WTC11 (cell line): ENCODE data around the gene DRGX. TPM values are rescaled to one million over a fixed set of nuclear protein-coding genes. Genes with fewer than 3 reads are reported as not detected.

Experiments
- ATAC-seq: fragments of 200-7000 bp; cut with Tn5 transposase; 2 replicates; pipeline ENCODE4 v1.10.0; 2021; ENCODE audit warnings: mild to moderate bottlenecking, moderate library complexity
- CTCF ChIA-PET: fragments of 300-600 bp; sonication (Branson Sonifier 250); formaldehyde crosslinking; loops from one replicate; lab custom pipeline; 2021; ENCODE audit warnings: antibody characterized with exemption; lab: Charles Lee
- POLR2A ChIA-PET: fragments of 350-600 bp; sonication (Branson Sonifier 250); formaldehyde crosslinking; loops from one replicate; lab custom pipeline; 2021; ENCODE audit warnings: antibody characterized with exemption; lab: Charles Lee
- DNase-seq: peaks from one replicate; pipeline ENCODE4 v3.0.0; 2021; ENCODE audit warnings: low spot score
- H3K27ac Mint-ChIP-seq: 2 replicates; pipeline ENCODE4 v1.8.0; 2021; ENCODE audit warnings: mixed read lengths
- H3K27me3 Mint-ChIP-seq: 2 replicates; pipeline ENCODE4 v1.8.0; 2021; ENCODE audit warnings: low read depth, mild to moderate bottlenecking, moderate library complexity, mixed read lengths
- H3K36me3 Mint-ChIP-seq: 2 replicates; pipeline ENCODE4 v1.8.0; 2021; ENCODE audit warnings: mixed read lengths
- H3K4me1 Mint-ChIP-seq: 2 replicates; pipeline ENCODE4 v1.8.0; 2022; ENCODE audit warnings: mixed read lengths
- H3K4me3 Mint-ChIP-seq: 2 replicates; pipeline ENCODE4 v1.8.0; 2021; ENCODE audit warnings: mild to moderate bottlenecking, moderate library complexity, mixed read lengths
- H3K9me3 Mint-ChIP-seq: 2 replicates; pipeline ENCODE4 v1.8.0; 2021; ENCODE audit warnings: mixed read lengths
- E2F1 ChIP-seq: sonication (generic); formaldehyde crosslinking; IDR thresholded peaks from 2 replicates; pipeline ENCODE4 v1.8.0; 2022; ENCODE audit warnings: mild to moderate bottlenecking, missing genetic modification reagents
- GABPB1 ChIP-seq: sonication (generic); formaldehyde crosslinking; IDR thresholded peaks from 2 replicates; pipeline ENCODE4 v1.8.1; 2023; ENCODE audit warnings: mild to moderate bottlenecking, missing genetic modification reagents
- GRHL2 ChIP-seq: fragments of 250-450 bp; sonication (Bioruptor Pico); IDR thresholded peaks from 2 replicates; pipeline ENCODE4 v1.8.0; 2022; ENCODE audit warnings: mild to moderate bottlenecking, moderate library complexity; ENCODE audit not compliant: insufficient replicate concordance, severe bottlenecking
- JAZF1 ChIP-seq: fragments of 250-450 bp; sonication (Bioruptor Pico); IDR thresholded peaks from 2 replicates; pipeline ENCODE4 v1.9.0; 2021; ENCODE audit warnings: moderate library complexity, mild to moderate bottlenecking, inconsistent platforms
- JUN ChIP-seq: sonication (generic); formaldehyde crosslinking; IDR thresholded peaks from 2 replicates; pipeline ENCODE4 v1.8.0; 2023; ENCODE audit warnings: mild to moderate bottlenecking, missing genetic modification reagents
- NR3C1 ChIP-seq: sonication (generic); formaldehyde crosslinking; conservative IDR thresholded peaks from 2 replicates; pipeline ENCODE4 v1.8.1; 2023; ENCODE audit warnings: low read depth, mild to moderate bottlenecking, missing genetic modification reagents
- PREB ChIP-seq: sonication (generic); formaldehyde crosslinking; IDR thresholded peaks from 2 replicates; pipeline ENCODE4 v1.8.1; 2022; ENCODE audit warnings: mild to moderate bottlenecking, missing genetic modification reagents, moderate library complexity, borderline replicate concordance
- TEAD1 ChIP-seq: sonication (generic); formaldehyde crosslinking; IDR thresholded peaks from 2 replicates; pipeline ENCODE4 v1.8.0; 2022; ENCODE audit warnings: mild to moderate bottlenecking, missing genetic modification reagents
- TP53 ChIP-seq: sonication (generic); formaldehyde crosslinking; IDR thresholded peaks from 2 replicates; pipeline ENCODE4 v1.8.1; 2023; ENCODE audit warnings: mild to moderate bottlenecking, missing genetic modification reagents
- ZBTB43 ChIP-seq: sonication (generic); formaldehyde crosslinking; IDR thresholded peaks from 2 replicates; pipeline ENCODE4 v1.8.1; 2023; ENCODE audit warnings: mild to moderate bottlenecking, missing genetic modification reagents
- ZNF263 ChIP-seq: sonication (generic); formaldehyde crosslinking; IDR thresholded peaks from 2 replicates; pipeline ENCODE4 v1.8.1; 2022; ENCODE audit warnings: low read depth, mild to moderate bottlenecking, moderate library complexity, missing genetic modification reagents
- ZNF423 ChIP-seq: fragments of 250-450 bp; sonication (Bioruptor Pico); IDR thresholded peaks from 2 replicates; pipeline ENCODE4 v2.1.2; 2022; ENCODE audit warnings: mild to moderate bottlenecking, moderate library complexity
- ZNF532 ChIP-seq: fragments of 250-450 bp; sonication (Bioruptor Pico); IDR thresholded peaks from 2 replicates; pipeline ENCODE4 v1.9.0; 2021; ENCODE audit warnings: mild to moderate bottlenecking, borderline replicate concordance
- ZSCAN18 ChIP-seq: fragments of 250-450 bp; sonication (Bioruptor Pico); IDR thresholded peaks from 2 replicates; pipeline ENCODE4 v2.1.2; 2022; ENCODE audit warnings: mild to moderate bottlenecking, moderate library complexity
- total RNA-seq: library from RNA; stranded (reverse); gene quantifications from 3 replicates; pipeline ENCODE4 v1.2.3, GENCODE V29; 2021
- TF ChIP-seq, protein P1 (sequence below): sonication (generic); formaldehyde crosslinking; IDR thresholded peaks from 2 replicates; pipeline ENCODE4 v1.8.1; 2022; ENCODE audit warnings: low read depth, mild to moderate bottlenecking, moderate library complexity, missing genetic modification reagents, borderline replicate concordance
- TF ChIP-seq, protein P2 (sequence below): sonication (generic); formaldehyde crosslinking; IDR thresholded peaks from 2 replicates; pipeline ENCODE4 v1.8.0; 2022; ENCODE audit warnings: mild to moderate bottlenecking, missing genetic modification reagents
- TF ChIP-seq, protein P3 (sequence below): sonication (generic); formaldehyde crosslinking; IDR thresholded peaks from 2 replicates; pipeline ENCODE4 v1.8.1; 2022; ENCODE audit warnings: mild to moderate bottlenecking, moderate library complexity, missing genetic modification reagents
- TF ChIP-seq, protein P4 (sequence below): sonication (generic); formaldehyde crosslinking; conservative IDR thresholded peaks from 2 replicates; pipeline ENCODE4 v1.8.1; 2023; ENCODE audit warnings: mild to moderate bottlenecking, low read depth, missing genetic modification reagents, moderate library complexity

Gene DRGX
- total RNA-seq, 1 experiment from 2014 or later = not detected

GRCh38 chr10:49322371-49323170 lies 73.3 kb downstream of the DRGX start:
- Mint-ChIP-seq H3K9me3 (no peaks in the 10 kb centered on the region), H3K4me3 (no peak overlapping the region)
- CTCF ChIA-PET = interaction anchor here (1.2 to 3.9 kb wide), 3 partner anchors 16 to 85 kb away, joined by 3 to 44 read pairs (median 4); no protein-coding TSS in a partner anchor

More at GRCh38 chr10:49322371-49323170, 73.3 kb downstream of the DRGX start:
- Mint-ChIP-seq H3K4me1 (no peaks in the 10 kb centered on the region; the same call in 1 of the 2 replicates), H3K36me3 (no peaks in the 10 kb centered on the region), H3K27me3 (no peaks in the 10 kb centered on the region), H3K27ac (no peak overlapping the region)
- POLR2A ChIA-PET = no interaction called here
- TF ChIP-seq NR3C1 = no peak
- TF ChIP-seq JUN (CRISPR knock-in tag) = no peak
- TF ChIP-seq E2F1 (CRISPR knock-in tag) = no peak
- no peak for TF ChIP-seq PREB
- no peak for TF ChIP-seq ZSCAN18
- no peak for TF ChIP-seq ZBTB43 (CRISPR knock-in tag)
- no peak for TF ChIP-seq TEAD1
- no peak for TF ChIP-seq GRHL2 (CRISPR knock-in tag)
- TF ChIP-seq ZNF532 (CRISPR knock-in tag) = no peak
- TF ChIP-seq, protein P1, sequence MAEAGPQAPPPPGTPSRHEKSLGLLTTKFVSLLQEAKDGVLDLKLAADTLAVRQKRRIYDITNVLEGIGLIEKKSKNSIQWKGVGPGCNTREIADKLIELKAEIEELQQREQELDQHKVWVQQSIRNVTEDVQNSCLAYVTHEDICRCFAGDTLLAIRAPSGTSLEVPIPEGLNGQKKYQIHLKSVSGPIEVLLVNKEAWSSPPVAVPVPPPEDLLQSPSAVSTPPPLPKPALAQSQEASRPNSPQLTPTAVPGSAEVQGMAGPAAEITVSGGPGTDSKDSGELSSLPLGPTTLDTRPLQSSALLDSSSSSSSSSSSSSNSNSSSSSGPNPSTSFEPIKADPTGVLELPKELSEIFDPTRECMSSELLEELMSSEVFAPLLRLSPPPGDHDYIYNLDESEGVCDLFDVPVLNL = no peak
- no peak for TF ChIP-seq GABPB1 (CRISPR knock-in tag)
- no peak for TF ChIP-seq TP53 (CRISPR knock-in tag)
- TF ChIP-seq, protein P2, sequence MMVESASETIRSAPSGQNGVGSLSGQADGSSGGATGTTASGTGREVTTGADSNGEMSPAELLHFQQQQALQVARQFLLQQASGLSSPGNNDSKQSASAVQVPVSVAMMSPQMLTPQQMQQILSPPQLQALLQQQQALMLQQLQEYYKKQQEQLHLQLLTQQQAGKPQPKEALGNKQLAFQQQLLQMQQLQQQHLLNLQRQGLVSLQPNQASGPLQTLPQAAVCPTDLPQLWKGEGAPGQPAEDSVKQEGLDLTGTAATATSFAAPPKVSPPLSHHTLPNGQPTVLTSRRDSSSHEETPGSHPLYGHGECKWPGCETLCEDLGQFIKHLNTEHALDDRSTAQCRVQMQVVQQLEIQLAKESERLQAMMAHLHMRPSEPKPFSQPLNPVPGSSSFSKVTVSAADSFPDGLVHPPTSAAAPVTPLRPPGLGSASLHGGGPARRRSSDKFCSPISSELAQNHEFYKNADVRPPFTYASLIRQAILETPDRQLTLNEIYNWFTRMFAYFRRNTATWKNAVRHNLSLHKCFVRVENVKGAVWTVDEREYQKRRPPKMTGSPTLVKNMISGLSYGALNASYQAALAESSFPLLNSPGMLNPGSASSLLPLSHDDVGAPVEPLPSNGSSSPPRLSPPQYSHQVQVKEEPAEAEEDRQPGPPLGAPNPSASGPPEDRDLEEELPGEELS (CRISPR knock-in tag) = no peak
- TF ChIP-seq JAZF1 = no peak
- TF ChIP-seq, protein P3, sequence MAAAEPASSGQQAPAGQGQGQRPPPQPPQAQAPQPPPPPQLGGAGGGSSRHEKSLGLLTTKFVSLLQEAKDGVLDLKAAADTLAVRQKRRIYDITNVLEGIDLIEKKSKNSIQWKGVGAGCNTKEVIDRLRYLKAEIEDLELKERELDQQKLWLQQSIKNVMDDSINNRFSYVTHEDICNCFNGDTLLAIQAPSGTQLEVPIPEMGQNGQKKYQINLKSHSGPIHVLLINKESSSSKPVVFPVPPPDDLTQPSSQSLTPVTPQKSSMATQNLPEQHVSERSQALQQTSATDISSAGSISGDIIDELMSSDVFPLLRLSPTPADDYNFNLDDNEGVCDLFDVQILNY (CRISPR knock-in tag) = no peak
- no peak for TF ChIP-seq ZNF423 (CRISPR knock-in tag)
- TF ChIP-seq, protein P4, sequence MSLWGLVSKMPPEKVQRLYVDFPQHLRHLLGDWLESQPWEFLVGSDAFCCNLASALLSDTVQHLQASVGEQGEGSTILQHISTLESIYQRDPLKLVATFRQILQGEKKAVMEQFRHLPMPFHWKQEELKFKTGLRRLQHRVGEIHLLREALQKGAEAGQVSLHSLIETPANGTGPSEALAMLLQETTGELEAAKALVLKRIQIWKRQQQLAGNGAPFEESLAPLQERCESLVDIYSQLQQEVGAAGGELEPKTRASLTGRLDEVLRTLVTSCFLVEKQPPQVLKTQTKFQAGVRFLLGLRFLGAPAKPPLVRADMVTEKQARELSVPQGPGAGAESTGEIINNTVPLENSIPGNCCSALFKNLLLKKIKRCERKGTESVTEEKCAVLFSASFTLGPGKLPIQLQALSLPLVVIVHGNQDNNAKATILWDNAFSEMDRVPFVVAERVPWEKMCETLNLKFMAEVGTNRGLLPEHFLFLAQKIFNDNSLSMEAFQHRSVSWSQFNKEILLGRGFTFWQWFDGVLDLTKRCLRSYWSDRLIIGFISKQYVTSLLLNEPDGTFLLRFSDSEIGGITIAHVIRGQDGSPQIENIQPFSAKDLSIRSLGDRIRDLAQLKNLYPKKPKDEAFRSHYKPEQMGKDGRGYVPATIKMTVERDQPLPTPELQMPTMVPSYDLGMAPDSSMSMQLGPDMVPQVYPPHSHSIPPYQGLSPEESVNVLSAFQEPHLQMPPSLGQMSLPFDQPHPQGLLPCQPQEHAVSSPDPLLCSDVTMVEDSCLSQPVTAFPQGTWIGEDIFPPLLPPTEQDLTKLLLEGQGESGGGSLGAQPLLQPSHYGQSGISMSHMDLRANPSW = no peak
- TF ChIP-seq ZNF263 = no peak
- DNase-seq (no peak), ATAC-seq (no peak)
